ENCODE results near the gene ANP32A. TPM values are rescaled to one million over a fixed set of nuclear protein-coding genes. Genes with fewer than 3 reads are reported as not detected.

The ANP32A gene
- total RNA-seq, 2 experiments from 2014 or later: 55.1 to 57.3 TPM

- CTCF ChIA-PET: interaction anchor here (0.7 kb wide), 1 partner anchor 28 kb away, joined by 3 read pairs; no protein-coding TSS in a partner anchor
- ATAC-seq (ENCODE audit: poor library complexity) (no peak), DNase-seq (no peak)
- Mint-ChIP-seq H3K4me3 (no peak overlapping the region), H3K36me3 (ENCODE audit: low read depth) (peaks cover 30% of the 10 kb centered on the region), H3K27me3 (no peaks in the 10 kb centered on the region), H3K4me1 (ENCODE audit: low read depth) (peaks cover 87% of the 10 kb centered on the region), H3K9me3 (no peaks in the 10 kb centered on the region), H3K27ac (peak overlapping the region; percentile 64)
- TF ChIP-seq, protein P1, sequence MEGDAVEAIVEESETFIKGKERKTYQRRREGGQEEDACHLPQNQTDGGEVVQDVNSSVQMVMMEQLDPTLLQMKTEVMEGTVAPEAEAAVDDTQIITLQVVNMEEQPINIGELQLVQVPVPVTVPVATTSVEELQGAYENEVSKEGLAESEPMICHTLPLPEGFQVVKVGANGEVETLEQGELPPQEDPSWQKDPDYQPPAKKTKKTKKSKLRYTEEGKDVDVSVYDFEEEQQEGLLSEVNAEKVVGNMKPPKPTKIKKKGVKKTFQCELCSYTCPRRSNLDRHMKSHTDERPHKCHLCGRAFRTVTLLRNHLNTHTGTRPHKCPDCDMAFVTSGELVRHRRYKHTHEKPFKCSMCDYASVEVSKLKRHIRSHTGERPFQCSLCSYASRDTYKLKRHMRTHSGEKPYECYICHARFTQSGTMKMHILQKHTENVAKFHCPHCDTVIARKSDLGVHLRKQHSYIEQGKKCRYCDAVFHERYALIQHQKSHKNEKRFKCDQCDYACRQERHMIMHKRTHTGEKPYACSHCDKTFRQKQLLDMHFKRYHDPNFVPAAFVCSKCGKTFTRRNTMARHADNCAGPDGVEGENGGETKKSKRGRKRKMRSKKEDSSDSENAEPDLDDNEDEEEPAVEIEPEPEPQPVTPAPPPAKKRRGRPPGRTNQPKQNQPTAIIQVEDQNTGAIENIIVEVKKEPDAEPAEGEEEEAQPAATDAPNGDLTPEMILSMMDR (IDR thresholded peaks at IDR 0.05): no peak
- POLR2A ChIA-PET: interaction anchor here (1.4 kb wide), 1 partner anchor 12 kb away, joined by 3 read pairs; no protein-coding TSS in a partner anchor
- no peaks in the 10 kb centered on the region for H3K27me3 ChIP-seq (ENCODE audit: control insufficient read depth in 1 of 2, insufficient read depth in 2 of 2, low read length in 2 of 2)
- H3K9me3 ChIP-seq (ENCODE audit: control insufficient read depth in 1 of 2, insufficient read depth in 1 of 2, low read length in 2 of 2): no peaks in the 10 kb centered on the region
- H3K27ac ChIP-seq (ENCODE audit: low read depth in 1 of 2, low read length in 2 of 2): no peak overlapping the region
- H3K36me3 ChIP-seq (ENCODE audit: insufficient read depth, low read length): peaks cover 13% of the 10 kb centered on the region
- H3K4me1 ChIP-seq (ENCODE audit: insufficient read depth, low read length): peaks cover 57% of the 10 kb centered on the region
- intact Hi-C loops (cut with DNase I, micrococcal nuclease): no loop called here
- H3K4me3 ChIP-seq (ENCODE audit: low read length): no peak overlapping the region
Measured at GRCh38 chr15:68800875-68801274, 19.8 kb downstream of the ANP32A start.

- Mint-ChIP-seq H3K4me3 (no peak overlapping the region), H3K4me1 (ENCODE audit: low read depth) (peaks cover 98% of the 10 kb centered on the region), H3K36me3 (ENCODE audit: low read depth) (peaks cover 21% of the 10 kb centered on the region), H3K27ac (peak overlapping the region; percentile 76), H3K27me3 (no peaks in the 10 kb centered on the region), H3K9me3 (no peaks in the 10 kb centered on the region)
- ChIA-PET CTCF (interaction anchor here (0.6 to 1.5 kb wide), 2 partner anchors 30 to 77 kb away, joined by 3 to 8 read pairs; no protein-coding TSS in a partner anchor), POLR2A (interaction anchor here (0.8 to 1.5 kb wide), 2 partner anchors 18 to 41 kb away, joined by 3 to 7 read pairs; no protein-coding TSS in a partner anchor)
- no peaks in the 10 kb centered on the region for H3K27me3 ChIP-seq (ENCODE audit: control insufficient read depth in 1 of 2, insufficient read depth in 2 of 2, low read length in 2 of 2)
- peaks cover 6% of the 10 kb centered on the region for H3K36me3 ChIP-seq (ENCODE audit: insufficient read depth, low read length)
- no peak overlapping the region for H3K27ac ChIP-seq (ENCODE audit: low read depth in 1 of 2, low read length in 2 of 2)
- peaks cover 71% of the 10 kb centered on the region for H3K4me1 ChIP-seq (ENCODE audit: insufficient read depth, low read length)
- no peak for ATAC-seq (ENCODE audit: poor library complexity)
- intact Hi-C loops (cut with DNase I, micrococcal nuclease): loop anchor here in 1 of 2 experiments (2.0 kb wide), 1 partner anchor 16 kb away; no protein-coding TSS in a partner anchor
- TF ChIP-seq, protein P1 (IDR thresholded peaks at IDR 0.05): no peak
- no peak for DNase-seq
- H3K4me3 ChIP-seq (ENCODE audit: low read length): no peak overlapping the region
- H3K9me3 ChIP-seq (ENCODE audit: control insufficient read depth in 1 of 2, insufficient read depth in 1 of 2, low read length in 2 of 2): no peaks in the 10 kb centered on the region
Measured at GRCh38 chr15:68798346-68799094, 22.2 kb downstream of the ANP32A start.

DNA sequence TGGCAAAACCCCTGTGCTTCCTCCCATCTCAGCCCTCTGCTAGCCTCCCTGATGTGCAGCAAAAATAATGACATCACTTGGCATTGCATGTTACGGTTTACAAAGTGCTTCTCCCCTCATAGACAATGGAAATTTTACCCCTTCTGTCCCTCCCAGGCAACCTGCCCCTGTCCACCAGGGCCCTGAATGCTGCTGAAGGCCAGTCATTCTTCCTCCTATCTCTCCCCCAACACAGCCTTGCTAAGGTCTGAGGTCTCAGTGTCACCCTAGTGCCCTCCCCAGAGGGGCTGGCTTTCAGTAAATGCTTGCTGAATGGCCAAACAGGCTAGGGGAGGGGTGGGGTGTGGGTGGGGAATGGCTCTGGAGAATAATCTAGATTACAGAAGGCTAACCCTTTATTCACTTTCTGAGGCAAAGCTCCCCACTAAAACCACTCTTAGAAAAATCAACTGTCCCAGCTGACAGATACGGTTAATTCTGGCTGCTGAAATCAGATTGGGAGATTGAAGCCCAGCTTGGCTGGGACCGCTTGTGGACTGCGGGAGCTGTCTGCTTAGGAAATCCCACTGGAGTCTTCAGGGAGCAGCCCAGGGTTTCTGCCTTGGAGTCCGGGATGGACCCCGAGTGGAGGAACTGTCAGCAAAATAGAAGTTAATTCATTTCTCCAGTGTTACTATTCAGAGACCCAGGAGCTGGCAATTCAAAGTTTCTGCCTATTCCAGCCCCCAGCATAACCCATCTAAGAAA, 22.9 kb downstream of the ANP32A start:
- Histone ChIP-seq H3K27ac (ENCODE audit: low read depth in 1 of 2, low read length in 2 of 2) (no peak overlapping the region), H3K36me3 (ENCODE audit: insufficient read depth, low read length) (peaks cover 3% of the 10 kb centered on the region), H3K4me3 (ENCODE audit: low read length) (no peak overlapping the region), H3K27me3 (ENCODE audit: control insufficient read depth in 1 of 2, insufficient read depth in 2 of 2, low read length in 2 of 2) (no peaks in the 10 kb centered on the region), H3K9me3 (ENCODE audit: control insufficient read depth in 1 of 2, insufficient read depth in 1 of 2, low read length in 2 of 2) (no peaks in the 10 kb centered on the region), H3K4me1 (ENCODE audit: insufficient read depth, low read length) (peaks cover 72% of the 10 kb centered on the region)
- peaks cover 98% of the 10 kb centered on the region for H3K4me1 Mint-ChIP-seq (ENCODE audit: low read depth)
- TF ChIP-seq, protein P1 (IDR thresholded peaks at IDR 0.05): no peak
- H3K4me3 Mint-ChIP-seq: peak overlapping the region; percentile 7
- H3K36me3 Mint-ChIP-seq (ENCODE audit: low read depth): peaks cover 17% of the 10 kb centered on the region
- ChIA-PET POLR2A (interaction anchor here (0.8 to 1.5 kb wide), 2 partner anchors 19 to 41 kb away, joined by 3 to 7 read pairs; no protein-coding TSS in a partner anchor), CTCF (interaction anchor here (0.6 to 1.5 kb wide), 2 partner anchors 31 to 78 kb away, joined by 3 to 8 read pairs; no protein-coding TSS in a partner anchor)
- peak overlapping the region; percentile 76 for H3K27ac Mint-ChIP-seq
- no peaks in the 10 kb centered on the region for H3K27me3 Mint-ChIP-seq
- no peaks in the 10 kb centered on the region for H3K9me3 Mint-ChIP-seq
- DNase-seq (no peak), ATAC-seq (ENCODE audit: poor library complexity) (no peak)
- intact Hi-C loops (cut with DNase I, micrococcal nuclease): loop anchor here in 1 of 2 experiments (2.0 kb wide), 1 partner anchor 17 kb away; no protein-coding TSS in a partner anchor
